NCI-H146 treated with DMSO at 0.1 percent for 48 hours (cell line): Measurements from ENCODE around the gene ZNF74.
"Not testable (repeated sequence)": the region's sequence is repeated elsewhere in the genome, so short reads cannot be mapped to it uniquely, and the experiment has no call there.

Experiments used
- DNase-seq: peaks from one replicate; lab custom pipeline; 2025; ENCODE audit not compliant: unreplicated experiment; lab: John Stamatoyannopoulos, UW

ZNF74 gene

DNA sequence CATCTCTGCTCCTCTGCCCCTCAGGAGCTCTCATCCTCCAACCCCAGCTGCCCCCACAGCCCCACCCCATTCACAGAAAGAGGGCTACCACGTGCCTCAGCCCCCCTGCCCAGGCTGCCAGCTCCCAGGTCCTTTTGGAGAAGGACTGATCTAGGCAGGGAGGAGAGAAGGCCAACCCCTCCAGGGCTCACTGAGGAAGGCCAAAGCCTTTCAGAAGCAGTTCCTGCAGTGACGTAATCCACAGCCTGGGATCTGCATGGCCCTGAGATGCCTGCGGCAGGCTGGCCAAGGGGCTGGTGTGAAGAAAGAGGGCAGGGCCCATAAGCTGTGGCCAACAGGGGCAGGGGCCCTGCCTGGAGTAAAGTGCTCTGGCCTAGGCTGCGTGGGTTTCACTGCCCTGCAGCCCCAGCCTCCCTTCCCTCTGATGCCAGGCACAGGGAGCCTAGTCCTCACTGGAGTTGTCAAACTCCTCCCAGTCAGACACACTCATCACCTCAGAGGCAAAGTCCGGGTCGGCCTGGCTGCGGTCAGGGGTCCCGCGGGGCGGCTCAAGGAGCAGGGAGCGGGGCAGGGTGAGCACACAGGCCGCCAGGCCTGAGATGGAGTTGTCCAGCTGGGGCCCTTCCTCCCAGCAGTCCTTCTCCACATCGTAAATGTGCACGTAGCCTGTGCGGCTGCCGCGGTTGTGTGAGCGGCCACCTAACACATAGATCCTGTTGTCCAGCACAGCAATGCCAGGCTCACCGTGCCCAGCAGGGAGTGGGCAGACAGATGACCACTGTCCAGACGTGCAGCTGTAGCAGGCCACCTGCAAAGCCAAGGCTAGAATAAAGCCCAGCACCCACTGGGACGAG lies 47.9 kb downstream of the ZNF74 start:
- no peak for DNase-seq

DNA sequence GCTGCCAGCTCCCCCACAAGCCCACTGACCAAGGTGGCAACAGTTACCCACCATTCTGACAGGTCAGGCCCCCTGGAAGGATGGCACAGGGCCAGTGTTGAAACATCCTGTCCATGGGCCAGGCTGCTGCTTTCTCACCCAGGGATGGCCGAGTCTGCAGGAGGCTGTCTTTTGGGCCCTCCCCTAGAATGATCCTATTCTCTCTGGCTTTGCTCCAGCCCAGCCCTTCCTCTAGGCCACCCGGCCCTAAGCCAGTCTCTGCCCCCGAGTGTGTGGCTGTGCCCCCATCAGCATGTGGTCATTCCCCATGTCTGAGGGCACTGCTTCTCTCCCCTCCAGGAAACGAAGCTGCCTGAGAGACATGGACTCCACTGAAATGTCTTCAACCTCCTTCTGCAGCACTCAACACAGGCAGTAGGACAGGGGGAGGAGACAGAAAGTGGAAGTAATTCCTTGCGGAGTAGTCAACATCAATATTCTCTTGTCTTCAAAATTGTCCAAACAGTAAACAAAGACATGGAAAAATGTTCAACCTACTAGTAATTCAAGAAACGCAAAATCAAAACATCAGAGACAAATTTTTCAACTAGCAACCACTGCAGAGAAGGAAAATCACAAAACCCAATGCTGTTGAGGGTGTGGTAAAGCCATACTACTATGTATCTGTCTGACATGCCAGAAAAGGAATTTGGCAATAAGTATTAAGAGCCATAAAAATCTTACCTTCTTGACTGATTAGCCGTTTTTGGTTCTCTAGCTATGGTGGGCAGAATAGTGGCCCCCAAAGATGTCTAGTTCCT lies 48.7 kb downstream of the ZNF74 start:
- no peak for DNase-seq

DNA sequence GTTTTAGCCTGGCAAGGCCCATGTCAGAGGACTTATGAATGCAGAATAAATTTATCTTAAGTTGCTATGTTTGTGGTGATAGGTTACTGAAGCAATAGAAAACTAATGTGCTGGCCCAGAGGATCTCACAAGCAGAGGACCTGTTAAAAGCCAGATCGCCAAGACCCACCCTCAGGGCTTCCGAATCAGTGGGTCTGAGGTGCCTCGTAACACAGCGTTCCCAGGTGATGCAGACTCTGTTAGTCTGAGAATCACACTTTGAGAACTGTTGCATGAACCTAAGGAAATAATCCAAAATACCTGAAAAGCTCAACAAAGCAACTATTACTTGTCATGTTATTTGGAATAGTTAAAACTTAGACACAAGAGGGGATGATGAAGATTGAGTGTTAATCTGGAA lies 50.4 kb downstream of the ZNF74 start:
- DNase-seq = no peak

DNA sequence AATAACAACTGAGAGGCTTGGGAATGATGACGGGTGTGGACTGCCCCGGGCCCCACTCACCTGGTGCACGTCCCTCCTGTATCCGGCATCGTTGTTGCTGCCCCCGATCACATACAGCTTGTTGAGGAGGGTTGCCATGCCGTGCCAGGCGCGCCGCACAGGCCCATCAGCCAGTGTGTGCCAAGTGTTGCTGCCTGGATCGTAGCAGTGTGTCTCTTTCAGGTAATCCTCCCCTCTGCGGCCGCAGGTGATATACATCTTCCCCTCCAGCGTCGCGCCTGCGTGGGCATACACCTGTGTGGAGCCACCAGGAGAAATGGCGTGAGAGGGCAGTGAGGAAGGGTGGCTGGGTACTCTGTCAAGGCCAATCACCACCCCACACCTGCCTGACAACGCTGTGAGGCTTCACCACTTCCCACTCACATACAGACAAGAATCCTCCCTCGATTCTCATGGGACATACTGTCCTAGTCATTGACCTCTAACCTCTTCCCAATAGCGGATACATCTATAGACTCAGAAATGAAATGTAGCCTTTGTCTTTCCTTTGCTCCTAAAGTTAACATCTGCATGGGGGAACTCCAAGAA lies 52.5 kb downstream of the ZNF74 start:
- DNase-seq = no peak

DNA sequence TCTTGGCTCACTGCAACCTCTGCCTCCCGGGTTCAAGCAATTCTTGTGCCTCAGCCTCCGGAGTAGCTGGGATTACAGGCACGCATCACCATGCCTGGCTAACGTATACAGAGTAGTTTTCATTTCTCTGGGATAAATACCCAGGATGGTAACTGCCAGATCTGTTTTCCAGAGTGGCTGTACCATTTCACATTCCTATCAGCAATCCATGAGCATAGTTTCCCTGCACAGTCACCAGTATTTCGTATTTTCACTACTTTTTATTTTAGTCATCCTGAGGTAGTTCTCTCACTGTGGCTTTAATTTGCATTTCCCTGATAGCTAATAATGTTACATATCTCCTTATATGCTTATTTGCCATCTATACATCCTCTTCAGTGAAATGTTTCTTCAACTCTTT lies 54.7 kb downstream of the ZNF74 start:
- no peak for DNase-seq

DNA sequence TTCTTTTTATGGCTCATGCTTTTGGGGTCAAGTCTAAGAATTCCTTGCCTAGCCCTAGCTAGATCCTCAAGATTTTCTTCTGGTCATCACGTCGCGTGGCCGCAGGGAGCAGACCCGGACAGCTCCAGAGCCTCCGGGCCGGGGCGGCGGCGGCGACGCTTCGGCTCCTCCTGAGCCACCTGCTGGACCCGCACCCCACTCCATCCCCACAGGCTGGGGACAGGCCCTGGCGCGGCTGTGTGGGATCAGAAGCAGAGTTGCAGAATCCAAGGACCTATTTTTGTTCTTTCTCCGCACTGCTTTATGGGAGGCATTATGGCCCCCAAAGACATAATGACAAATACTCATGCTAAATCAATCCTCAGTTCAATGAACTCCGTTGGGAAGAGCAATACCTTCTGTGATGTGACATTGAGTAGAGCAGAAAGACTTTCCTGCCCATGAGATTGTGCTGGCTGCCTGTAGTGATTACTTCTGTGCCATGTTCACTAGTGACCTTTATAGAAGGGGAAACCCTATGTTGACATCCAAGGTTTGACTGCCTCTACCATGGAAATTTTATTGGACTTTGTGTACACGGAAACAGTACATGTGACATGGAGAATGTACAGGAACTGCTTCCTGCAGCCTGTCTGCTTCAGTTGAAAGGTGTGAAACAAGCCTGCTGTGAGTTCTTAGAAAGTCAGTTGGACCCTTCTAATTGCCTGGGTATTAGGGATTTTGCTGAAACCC lies 56.0 kb downstream of the ZNF74 start:
- no peak for DNase-seq

DNA sequence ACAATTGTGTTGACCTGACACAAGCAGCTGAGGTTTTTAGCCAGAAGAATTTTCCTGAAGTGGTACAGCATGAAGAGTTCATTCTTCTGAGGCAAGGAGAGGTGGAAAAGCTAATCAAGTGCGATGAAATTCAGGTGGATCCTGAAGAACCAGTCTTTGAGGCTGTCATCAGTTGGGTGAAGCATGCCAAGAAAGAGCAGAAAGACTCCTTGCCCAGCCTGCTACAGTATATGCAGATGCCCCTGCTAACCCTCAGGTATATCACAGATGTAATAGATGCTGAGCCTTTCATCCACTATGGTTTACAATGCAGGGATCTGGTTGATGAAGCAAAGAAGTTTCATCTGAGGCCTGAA lies 56.6 kb downstream of the ZNF74 start:
- no peak for DNase-seq

DNA sequence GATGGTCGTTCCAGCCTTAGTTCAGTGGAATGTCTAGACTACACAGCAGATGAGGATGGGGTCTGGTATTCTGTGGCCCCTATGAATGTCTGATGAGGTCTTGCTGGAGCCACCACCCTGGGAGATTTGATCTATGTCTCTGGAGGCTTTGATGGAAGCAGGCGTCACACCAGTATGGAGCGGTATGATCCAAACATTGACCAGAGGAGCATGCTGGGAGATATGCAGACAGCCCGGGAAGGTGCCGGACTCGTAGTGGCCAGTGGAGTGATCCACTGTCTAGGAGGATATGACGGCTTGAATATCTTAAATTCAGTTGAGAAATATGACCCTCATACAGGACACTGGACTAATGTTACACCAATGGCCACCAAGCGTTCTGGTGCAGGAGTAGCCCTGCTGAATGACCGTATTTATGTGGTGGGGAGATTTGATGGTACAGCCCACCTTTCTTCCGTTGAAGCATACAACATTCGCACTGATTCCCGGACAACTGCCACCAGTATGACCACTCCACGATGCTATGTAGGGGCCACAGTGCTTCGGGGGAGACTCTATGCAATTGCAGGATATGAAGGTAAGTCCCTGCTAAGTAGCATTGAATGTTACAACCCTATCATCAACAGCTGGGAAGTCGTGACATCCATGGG lies 57.3 kb downstream of the ZNF74 start:
- DNase-seq = not testable (repeated sequence)

DNA sequence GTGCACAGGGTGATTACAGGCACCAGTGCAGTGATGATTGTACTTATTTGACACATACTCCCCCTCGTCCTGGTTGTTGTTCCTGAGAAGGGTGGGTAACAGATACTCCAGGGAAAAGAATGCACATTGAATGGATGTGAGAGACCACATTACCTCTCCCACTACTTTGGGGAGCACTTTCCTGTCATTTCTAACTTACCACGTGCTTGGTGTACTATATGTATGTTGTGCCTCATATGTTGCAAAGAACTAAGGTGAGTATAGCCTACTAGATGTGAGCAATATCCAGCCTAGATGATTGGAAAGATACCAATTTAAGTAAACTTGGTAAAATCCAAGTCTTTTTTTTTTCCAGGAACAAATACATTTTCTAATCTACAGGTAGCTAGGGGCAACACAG lies 58.0 kb downstream of the ZNF74 start:
- no peak for DNase-seq

DNA sequence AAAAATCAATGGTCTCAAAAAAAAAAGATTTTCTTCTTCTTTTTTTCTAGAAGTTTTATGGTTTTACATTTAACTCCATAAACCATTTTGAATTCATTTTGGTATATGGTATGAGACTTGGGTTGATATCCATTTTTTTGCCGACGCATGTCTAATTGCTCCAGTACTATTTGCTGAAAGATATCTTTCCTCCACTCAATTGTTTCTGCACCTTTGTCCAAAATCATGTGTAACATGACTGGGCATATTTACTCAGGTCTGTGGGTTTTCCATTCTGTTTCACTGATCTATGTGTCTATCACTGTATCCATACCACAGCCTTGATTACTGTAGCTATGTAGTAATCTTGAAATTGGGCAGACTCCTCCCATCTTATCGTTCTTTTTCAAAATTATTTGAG lies 59.3 kb downstream of the ZNF74 start:
- DNase-seq = no peak

DNA sequence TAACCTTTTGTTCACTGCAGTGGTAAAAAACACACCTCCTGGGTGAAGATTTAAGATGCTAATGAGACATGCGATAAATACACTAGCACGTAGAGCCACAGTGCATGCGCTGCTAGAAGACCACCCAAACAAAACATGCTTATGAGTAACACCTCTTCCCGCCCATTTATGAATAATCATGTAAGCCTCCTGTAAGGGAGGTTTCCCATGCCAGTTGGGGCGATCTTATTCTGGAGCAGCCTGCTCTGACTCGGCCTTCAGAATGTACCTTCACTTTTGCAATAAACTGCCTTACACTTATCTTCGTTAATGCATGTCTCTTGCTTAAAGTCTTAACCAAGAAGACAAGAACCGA lies 61.7 kb downstream of the ZNF74 start:
- no peak for DNase-seq

DNA sequence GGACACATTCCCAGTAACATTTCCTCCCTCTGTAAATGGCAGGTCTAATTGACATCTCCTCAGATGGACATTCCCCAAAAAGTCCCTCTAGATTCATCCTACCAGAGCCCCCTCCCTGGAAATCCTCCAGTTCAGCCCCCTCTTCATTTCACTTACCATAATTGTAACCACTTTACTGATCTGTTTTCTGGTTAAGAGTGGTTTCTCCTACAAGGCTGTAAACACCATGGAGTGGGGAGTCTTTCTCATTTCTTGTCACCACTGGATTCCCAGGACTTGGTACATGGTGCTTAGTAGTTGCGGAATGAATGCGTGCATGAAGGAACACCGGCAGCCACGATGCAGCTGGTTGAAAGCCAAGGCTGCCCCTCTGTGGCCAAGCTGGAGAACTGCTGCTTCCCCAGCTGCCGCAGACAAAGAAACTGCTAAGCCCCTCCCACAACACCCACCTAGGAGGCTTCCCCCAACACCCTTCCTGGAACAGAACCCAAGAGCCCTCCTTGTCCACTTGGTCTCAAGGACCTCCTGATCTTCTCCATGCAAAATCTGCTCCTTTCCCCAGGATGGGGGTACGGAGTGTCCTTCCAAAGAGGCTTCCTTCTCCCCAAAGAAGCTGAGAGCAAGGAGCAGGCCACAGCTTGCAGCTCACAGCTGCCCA lies 62.2 kb downstream of the ZNF74 start:
- DNase-seq = peak; percentile 17

DNA sequence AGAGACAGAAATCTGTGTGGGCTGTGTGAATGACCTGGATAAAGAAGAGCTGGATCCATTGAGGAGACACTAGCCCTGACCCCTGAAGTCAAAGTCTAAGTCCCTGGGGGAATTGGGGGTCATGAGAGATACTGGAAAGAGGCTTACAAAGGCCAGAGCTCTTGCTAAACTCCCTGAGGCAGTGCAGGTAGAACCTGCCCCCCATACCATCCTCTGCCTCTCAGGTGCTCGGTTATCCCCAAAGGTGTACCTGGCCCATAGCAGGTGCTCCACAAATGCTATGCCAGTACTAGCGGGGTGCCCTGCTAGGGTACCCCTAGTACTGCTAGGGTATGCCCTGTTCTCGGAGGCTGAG lies 62.7 kb downstream of the ZNF74 start:
- DNase-seq = no peak

DNA sequence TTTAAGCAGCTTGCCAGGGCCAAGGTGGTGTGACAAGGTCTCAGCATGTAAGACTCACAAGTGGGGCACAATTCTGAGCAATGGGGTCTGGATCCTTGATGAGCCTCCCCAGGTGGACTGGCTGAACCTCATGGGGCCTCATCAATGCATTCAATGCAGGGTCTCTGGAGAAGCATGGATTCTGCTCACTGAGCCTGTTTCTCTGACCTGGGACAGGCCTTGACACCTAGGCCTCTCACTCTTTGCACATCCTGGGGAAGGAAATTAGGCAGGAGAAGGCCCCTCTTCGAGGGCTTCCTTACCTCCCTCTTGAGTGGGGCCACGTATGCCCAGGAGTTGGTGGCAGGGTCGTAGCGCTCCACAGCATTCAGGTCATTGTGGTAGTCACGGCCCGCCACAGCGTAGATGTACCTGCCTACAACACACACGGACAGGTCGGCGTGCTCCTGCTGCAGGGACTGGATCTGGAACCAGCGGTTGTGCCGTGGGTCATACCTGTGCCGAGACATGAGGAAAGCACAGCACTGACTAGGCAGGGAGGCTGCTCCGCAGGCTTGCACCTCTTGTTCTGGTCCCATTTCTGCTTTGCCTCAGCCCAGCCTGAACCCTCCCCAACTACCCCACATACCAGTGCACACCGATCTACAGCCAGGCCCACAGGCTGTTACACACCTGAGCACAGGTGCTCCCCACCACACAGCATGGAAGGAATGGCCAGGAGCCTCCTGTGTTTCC lies 63.7 kb downstream of the ZNF74 start:
- no peak for DNase-seq
